ENCODE measurements around the gene XRCC4.
A peak's percentile ranks its signal among the peaks of the same experiment; 100 is the strongest.

Gene XRCC4

DNA sequence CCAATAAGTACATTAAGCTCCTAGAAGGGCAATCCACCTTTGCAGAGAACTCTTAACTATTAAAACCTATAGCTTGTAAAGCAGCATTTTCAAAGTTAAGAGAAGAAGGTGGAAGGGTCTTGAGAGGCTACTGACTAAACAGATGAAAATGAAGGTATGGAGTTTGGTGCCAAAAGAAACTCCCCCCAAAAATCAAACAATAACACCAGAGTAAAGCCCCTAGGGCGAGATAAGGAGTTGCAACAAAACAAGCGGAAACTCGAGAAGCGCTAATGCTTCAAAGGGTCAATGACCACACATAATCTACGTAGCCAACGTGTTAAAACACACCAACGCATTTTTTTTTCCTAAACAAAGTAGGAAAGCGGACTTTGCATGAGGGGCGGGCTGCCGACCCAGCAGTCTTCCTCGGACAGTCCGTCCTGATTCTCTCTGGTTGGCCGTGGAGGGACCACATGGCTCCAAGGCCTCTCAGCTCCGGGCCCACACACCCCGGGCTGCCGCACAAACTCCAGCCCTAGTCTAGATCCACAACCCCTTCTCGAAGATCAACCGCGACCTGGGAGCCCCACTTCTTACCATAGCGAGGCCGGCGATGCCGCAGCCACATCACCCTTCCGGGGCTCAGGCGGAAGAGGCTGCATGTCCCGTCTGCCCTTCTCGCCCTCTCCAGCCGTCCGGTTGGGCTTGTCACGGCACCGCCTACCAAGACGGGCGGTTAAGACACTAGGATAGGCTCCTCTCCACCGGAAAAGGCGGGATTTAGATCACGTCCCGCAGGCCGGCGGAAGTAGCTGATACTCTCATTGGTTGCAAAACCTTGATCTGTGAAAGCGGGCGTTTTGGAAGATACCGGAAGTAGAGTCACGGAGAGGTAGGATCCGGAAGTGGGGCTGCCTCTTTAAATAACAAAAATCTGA lies at the start of gene XRCC4, which contains the start of gene TMEM167A:
TSS of gene XRCC4 (plus strand) at position 806 of the 920 bp plus-strand sequence. CDS start 27,373 bp downstream, outside the sequence.
TSS of gene TMEM167A (minus strand) at position 653 of the 920 bp plus-strand sequence. CDS start at position 582, 71 bp downstream.
- TF ChIP-seq, protein P1, sequence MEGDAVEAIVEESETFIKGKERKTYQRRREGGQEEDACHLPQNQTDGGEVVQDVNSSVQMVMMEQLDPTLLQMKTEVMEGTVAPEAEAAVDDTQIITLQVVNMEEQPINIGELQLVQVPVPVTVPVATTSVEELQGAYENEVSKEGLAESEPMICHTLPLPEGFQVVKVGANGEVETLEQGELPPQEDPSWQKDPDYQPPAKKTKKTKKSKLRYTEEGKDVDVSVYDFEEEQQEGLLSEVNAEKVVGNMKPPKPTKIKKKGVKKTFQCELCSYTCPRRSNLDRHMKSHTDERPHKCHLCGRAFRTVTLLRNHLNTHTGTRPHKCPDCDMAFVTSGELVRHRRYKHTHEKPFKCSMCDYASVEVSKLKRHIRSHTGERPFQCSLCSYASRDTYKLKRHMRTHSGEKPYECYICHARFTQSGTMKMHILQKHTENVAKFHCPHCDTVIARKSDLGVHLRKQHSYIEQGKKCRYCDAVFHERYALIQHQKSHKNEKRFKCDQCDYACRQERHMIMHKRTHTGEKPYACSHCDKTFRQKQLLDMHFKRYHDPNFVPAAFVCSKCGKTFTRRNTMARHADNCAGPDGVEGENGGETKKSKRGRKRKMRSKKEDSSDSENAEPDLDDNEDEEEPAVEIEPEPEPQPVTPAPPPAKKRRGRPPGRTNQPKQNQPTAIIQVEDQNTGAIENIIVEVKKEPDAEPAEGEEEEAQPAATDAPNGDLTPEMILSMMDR (IDR thresholded peaks at IDR 0.05; ENCODE audit: control insufficient read depth, insufficient read depth, low read depth, low read length, missing control alignments) = no peak
- H3K4me3 ChIP-seq (ENCODE audit: control insufficient read depth, low read depth, low read length) = peak within 1 kb of the TSS; percentile 90
- DNase-seq (ENCODE audit: low read depth) = peak; percentile 95

DNA sequence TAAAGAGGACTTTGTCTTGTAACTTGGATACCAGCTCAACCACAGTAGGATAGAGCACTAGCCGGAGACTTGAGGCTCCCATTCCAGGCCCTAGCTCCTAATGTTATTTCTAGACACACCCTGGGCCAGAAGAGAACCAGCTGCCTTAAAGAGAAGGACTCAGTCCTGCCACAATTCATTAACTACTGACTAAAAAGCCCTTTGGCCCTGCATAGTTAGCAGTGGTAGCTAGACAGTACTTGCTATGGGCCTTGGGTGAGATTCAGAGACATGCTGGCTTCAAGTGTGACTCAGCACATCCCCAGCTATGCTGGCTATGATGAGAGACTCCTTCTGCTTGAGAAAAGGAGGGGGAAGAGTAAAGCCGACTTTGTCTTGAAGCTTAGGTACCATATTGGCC lies 47.4 kb upstream of the XRCC4 start:
- TF ChIP-seq, protein P1 (IDR thresholded peaks at IDR 0.05; ENCODE audit: control insufficient read depth, insufficient read depth, low read depth, low read length, missing control alignments) = no peak
- DNase-seq (ENCODE audit: low read depth) = peak; percentile 50
- no peak overlapping the region for H3K4me3 ChIP-seq (ENCODE audit: control insufficient read depth, low read depth, low read length)

DNA sequence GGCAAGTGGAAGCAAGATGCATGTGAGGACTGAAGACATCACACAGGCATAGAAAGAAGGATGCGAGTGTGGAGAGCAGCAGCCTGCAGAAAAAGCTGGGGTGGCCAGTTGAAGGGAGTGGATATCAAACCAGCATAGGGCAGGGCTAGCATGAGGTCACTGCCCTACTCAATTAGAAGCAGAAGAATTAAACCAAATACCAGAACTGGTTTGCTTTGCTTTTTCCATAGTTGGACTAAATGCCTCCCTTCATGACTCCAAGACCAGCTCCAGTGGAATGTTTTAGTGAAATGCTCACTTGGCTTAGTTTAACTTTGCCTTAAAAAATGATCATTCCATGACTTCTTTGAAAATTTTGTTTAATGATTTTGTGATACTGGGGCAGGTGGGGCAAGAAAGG lies 46.0 kb upstream of the XRCC4 start:
- H3K4me3 ChIP-seq (ENCODE audit: control insufficient read depth, low read depth, low read length) = no peak overlapping the region
- no peak for DNase-seq (ENCODE audit: low read depth)
- TF ChIP-seq, protein P1 (IDR thresholded peaks at IDR 0.05; ENCODE audit: control insufficient read depth, insufficient read depth, low read depth, low read length, missing control alignments) = no peak

DNA sequence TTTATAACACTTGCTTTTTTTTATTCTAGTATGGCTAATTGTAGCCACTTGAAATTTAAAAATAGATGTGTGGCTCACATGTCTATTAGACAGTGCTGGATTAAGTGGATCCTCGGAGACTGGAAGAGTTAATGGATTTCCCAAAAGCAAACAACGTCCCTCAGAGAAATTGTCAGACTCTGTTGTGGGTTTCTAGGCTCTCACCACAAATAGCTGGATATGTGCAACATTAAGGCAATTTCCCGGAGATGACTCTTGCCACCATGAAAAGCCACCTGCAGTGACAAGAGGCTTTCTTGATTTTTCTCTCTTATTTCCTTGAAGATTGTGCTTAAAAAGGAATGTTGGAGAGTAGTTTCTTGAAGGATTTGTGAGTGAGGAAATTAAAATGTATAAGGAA lies 43.3 kb upstream of the XRCC4 start:
- no peak for DNase-seq (ENCODE audit: low read depth)
- no peak overlapping the region for H3K4me3 ChIP-seq (ENCODE audit: control insufficient read depth, low read depth, low read length)
- TF ChIP-seq, protein P1 (IDR thresholded peaks at IDR 0.05; ENCODE audit: control insufficient read depth, insufficient read depth, low read depth, low read length, missing control alignments) = no peak

DNA sequence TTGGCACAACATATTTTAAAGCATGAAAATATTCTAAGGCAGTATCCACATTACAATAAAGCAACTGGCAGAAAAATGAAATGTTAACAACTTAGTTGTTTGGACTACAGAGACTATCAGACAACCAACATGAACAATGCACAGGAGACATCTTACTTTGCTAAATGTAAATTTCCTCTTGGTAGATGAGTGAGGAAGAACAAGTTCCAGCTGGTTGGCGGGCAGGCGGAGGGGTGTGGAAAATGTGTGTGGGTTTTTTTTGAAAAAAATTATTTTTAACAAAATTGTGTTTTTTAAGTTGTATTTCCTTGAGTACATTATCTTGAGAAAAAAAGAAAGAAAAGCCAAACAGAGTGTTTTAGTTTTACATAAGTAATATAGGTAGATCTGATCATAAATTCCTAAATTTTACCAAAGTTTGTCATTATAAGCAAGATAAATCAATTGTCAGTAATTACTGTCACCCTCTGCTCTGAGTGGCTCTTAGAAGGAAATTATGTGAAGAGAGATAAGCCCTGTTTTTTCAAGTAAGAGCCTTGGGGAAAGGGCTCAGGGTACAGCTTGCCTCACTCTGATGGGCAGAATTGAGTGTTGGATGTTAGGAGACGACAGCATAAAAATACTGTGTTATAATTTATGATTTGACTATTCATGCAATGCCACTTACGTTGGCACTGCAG lies 42.7 kb upstream of the XRCC4 start:
- DNase-seq (ENCODE audit: low read depth) = no peak
- no peak overlapping the region for H3K4me3 ChIP-seq (ENCODE audit: control insufficient read depth, low read depth, low read length)
- TF ChIP-seq, protein P1 (IDR thresholded peaks at IDR 0.05; ENCODE audit: control insufficient read depth, insufficient read depth, low read depth, low read length, missing control alignments) = no peak

DNA sequence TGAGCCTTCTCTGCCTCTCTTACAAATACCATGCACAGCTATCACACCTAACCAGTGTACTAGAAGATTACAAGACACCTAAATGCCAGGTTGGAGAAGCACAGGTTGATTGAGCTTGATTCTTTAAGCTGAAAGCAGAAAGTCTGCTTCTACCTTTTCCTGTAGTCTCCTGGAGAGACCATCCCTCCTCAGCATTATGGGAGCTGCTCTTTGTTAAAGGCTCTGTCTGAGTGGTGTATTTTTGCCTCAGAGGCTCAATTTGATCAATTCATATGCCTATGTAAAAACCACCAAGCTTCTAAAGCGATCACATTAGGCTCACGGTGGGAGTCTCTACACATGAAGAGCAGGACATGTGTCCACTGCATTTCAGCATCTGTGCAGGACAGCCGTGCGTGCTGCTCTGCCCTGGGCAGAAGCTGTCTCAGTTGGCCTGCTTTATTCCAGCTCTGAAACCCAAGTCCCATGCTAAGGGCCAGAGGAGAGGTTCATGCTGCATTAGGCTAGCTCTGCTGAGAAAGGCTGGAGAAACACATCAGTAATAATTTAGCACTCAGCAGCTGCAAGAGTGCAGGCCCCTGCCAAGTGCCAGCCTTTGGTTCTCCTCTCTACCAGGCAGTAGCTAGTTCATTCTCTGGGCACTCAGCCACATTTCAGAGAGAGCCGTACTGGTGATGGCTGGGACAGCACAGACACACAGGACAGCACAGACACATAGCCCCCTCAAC lies 41.8 kb upstream of the XRCC4 start:
- no peak overlapping the region for H3K4me3 ChIP-seq (ENCODE audit: control insufficient read depth, low read depth, low read length)
- TF ChIP-seq, protein P1 (IDR thresholded peaks at IDR 0.05; ENCODE audit: control insufficient read depth, insufficient read depth, low read depth, low read length, missing control alignments) = no peak
- no peak for DNase-seq (ENCODE audit: low read depth)

Data from AG09309 (cell line).